Vagina (tissue), 2 donors: ENCODE measurements around the gene PSME2. TPM values are rescaled to one million over a fixed set of nuclear protein-coding genes. Genes with fewer than 3 reads are reported as not detected.
"Not testable (repeated sequence)": the region's sequence is repeated elsewhere in the genome, so short reads cannot be mapped to it uniquely, and the experiment has no call there.

Experiments used
- DNase-seq, 2 donors: peaks; one replicate each; pipeline ENCODE4 v3.0.0-alpha.2; 2017; ENCODE audit errors: extremely low spot score in 2 of 2
- H3K27ac ChIP-seq: fragments of 200-600 bp; sonication (generic); one replicate; pipeline ENCODE4 v1.5.1; 2019
- H3K27me3 ChIP-seq: fragments of 200-600 bp; sonication (generic); one replicate; pipeline ENCODE4 v1.5.1; 2019
- H3K36me3 ChIP-seq, 2 donors: fragments of 200-600 bp; sonication (generic); one replicate each; pipeline ENCODE4 v1.5.1; 2017 to 2019
- H3K4me1 ChIP-seq: fragments of 200-600 bp; sonication (generic); one replicate; pipeline ENCODE4 v1.5.1; 2019
- H3K4me3 ChIP-seq, 2 donors: fragments of 200-600 bp; sonication (generic); 1 replicate in 1 of 2; 2 replicates in 1 of 2; pipeline ENCODE4 v1.5.1; 2016 to 2019
- H3K9me3 ChIP-seq: fragments of 200-600 bp; sonication (generic); one replicate; pipeline ENCODE4 v1.5.1; 2019
- CTCF ChIP-seq, 3 experiments: fragments of 450-650 bp in 2 of 3; fragments of 200-600 bp in 1 of 3; sonication (generic) in 1 of 3; IDR thresholded peaks; one replicate each; pipeline ENCODE4 v1.5.1; 2017 to 2019; ENCODE audit warnings: antibody characterized with exemption in 3 of 3, mild to moderate bottlenecking in 2 of 3, moderate library complexity in 2 of 3
- POLR2A ChIP-seq, 2 donors: fragments of 450-650 bp; IDR thresholded peaks; one replicate each; pipeline ENCODE4 v1.6.1; 2017; ENCODE audit warnings: antibody characterized with exemption in 2 of 2, mild to moderate bottlenecking in 2 of 2, moderate library complexity in 2 of 2
- POLR2AphosphoS5 ChIP-seq, 2 donors: sonication (generic); formaldehyde crosslinking; IDR thresholded peaks; one replicate each; pipeline ENCODE4 v1.9.0; 2017; ENCODE audit warnings: antibody characterized with exemption in 2 of 2, mild to moderate bottlenecking in 2 of 2, low read depth in 1 of 2; ENCODE audit not compliant: insufficient read depth in 1 of 2
- intact Hi-C: fragments of 100-400 bp; cut with DNase I; formaldehyde crosslinking; loops from one replicate; pipeline ENCODE4 v1.15.1; 2023
- total RNA-seq: library from RNA; depleted of rRNA; stranded (reverse); fragments of >200 nt; gene quantifications from one replicate; pipeline ENCODE4 v1.2.3, GENCODE V29; 2016

The PSME2 gene
- total RNA-seq, 1 donor from 2014 or later: 131 TPM

GRCh38 chr14:24106672-24107271 is 39.6 kb downstream of the PSME2 start:
- intact Hi-C loops: no loop called here
- H3K4me1 ChIP-seq: no peaks in the 10 kb centered on the region
- no peak overlapping the region for H3K27ac ChIP-seq
- H3K9me3 ChIP-seq: no peaks in the 10 kb centered on the region
- no peaks in the 10 kb centered on the region for H3K27me3 ChIP-seq
- H3K36me3 ChIP-seq: no peaks in the 10 kb centered on the region
- DNase-seq: no peak
- TF ChIP-seq POLR2A (IDR thresholded peaks at IDR 0.05): no peak
- TF ChIP-seq POLR2AphosphoS5 (IDR thresholded peaks at IDR 0.05; ENCODE audit: insufficient read depth in 1 of 2, low read depth in 1 of 2): no peak
- TF ChIP-seq CTCF (IDR thresholded peaks at IDR 0.05): no peak
- no peak overlapping the region for H3K4me3 ChIP-seq

GRCh38 chr14:24105609-24106239 is 40.7 kb downstream of the PSME2 start:
- H3K27me3 ChIP-seq, H3K4me3 ChIP-seq, H3K4me1 ChIP-seq, H3K9me3 ChIP-seq, H3K27ac ChIP-seq, H3K36me3 ChIP-seq, intact Hi-C loops, DNase-seq: not testable (repeated sequence)

- no peak for DNase-seq
- H3K4me3 ChIP-seq: no peak overlapping the region
- H3K4me1 ChIP-seq: no peaks in the 10 kb centered on the region
- no peaks in the 10 kb centered on the region for H3K36me3 ChIP-seq
- TF ChIP-seq CTCF (IDR thresholded peaks at IDR 0.05) (no peak), POLR2A (IDR thresholded peaks at IDR 0.05) (no peak), POLR2AphosphoS5 (IDR thresholded peaks at IDR 0.05; ENCODE audit: insufficient read depth in 1 of 2, low read depth in 1 of 2) (no peak)
- no peaks in the 10 kb centered on the region for H3K27me3 ChIP-seq
- no peak overlapping the region for H3K27ac ChIP-seq
- H3K9me3 ChIP-seq: no peaks in the 10 kb centered on the region
- intact Hi-C loops: loop anchor here (5.0 kb wide), 1 partner anchor 46 kb away; no protein-coding TSS in a partner anchor
Measured at GRCh38 chr14:24103451-24103850, 43.0 kb downstream of the PSME2 start.

GRCh38 chr14:24102357-24103048 is 43.9 kb downstream of the PSME2 start:
- no peaks in the 10 kb centered on the region for H3K36me3 ChIP-seq
- TF ChIP-seq CTCF (IDR thresholded peaks at IDR 0.05) (no peak), POLR2AphosphoS5 (IDR thresholded peaks at IDR 0.05; ENCODE audit: insufficient read depth in 1 of 2, low read depth in 1 of 2) (no peak), POLR2A (IDR thresholded peaks at IDR 0.05) (no peak)
- H3K27ac ChIP-seq: no peak overlapping the region
- intact Hi-C loops: loop anchor here (5.0 kb wide), 1 partner anchor 45 kb away; no protein-coding TSS in a partner anchor
- H3K27me3 ChIP-seq: no peaks in the 10 kb centered on the region
- H3K9me3 ChIP-seq: no peaks in the 10 kb centered on the region
- no peak for DNase-seq
- H3K4me3 ChIP-seq: no peak overlapping the region
- H3K4me1 ChIP-seq: no peaks in the 10 kb centered on the region

GRCh38 chr14:24100982-24101494 is 45.4 kb downstream of the PSME2 start:
- Histone ChIP-seq H3K4me1 (no peaks in the 10 kb centered on the region), H3K36me3 (no peaks in the 10 kb centered on the region), H3K27me3 (no peaks in the 10 kb centered on the region), H3K27ac (no peak overlapping the region), H3K4me3 (no peak overlapping the region), H3K9me3 (no peaks in the 10 kb centered on the region)
- TF ChIP-seq POLR2A (IDR thresholded peaks at IDR 0.05): no peak
- TF ChIP-seq POLR2AphosphoS5 (IDR thresholded peaks at IDR 0.05; ENCODE audit: insufficient read depth in 1 of 2, low read depth in 1 of 2): no peak
- no peak for TF ChIP-seq CTCF (IDR thresholded peaks at IDR 0.05)
- intact Hi-C loops: loop anchor here (5.0 kb wide), 1 partner anchor 44 kb away; no protein-coding TSS in a partner anchor
- DNase-seq: no peak
